ENCODE data around the gene SEPTIN5. TPM values are rescaled to one million over a fixed set of nuclear protein-coding genes. Genes with fewer than 3 reads are reported as not detected.
"Not testable (repeated sequence)": the region's sequence is repeated elsewhere in the genome, so short reads cannot be mapped to it uniquely, and the experiment has no call there.

SEPTIN5 gene
- total RNA-seq, 1 donor from 2014 or later, result 141 TPM

- intact Hi-C loops (cut with micrococcal nuclease), result no loop called here
- H3K36me3 ChIP-seq, result peaks cover 29% of the 10 kb centered on the region
- H3K4me1 ChIP-seq, result peaks cover 50% of the 10 kb centered on the region
- H3K27me3 ChIP-seq (ENCODE audit: low read depth), result peaks cover 48% of the 10 kb centered on the region
- TF ChIP-seq CTCF (IDR thresholded peaks at IDR 0.05; ENCODE audit: borderline replicate concordance), result peak; percentile 27
- H3K9me3 ChIP-seq (replicated peaks), result no peaks in the 10 kb centered on the region
- peak overlapping the region; percentile 62 for H3K4me3 ChIP-seq
- H3K27ac ChIP-seq (replicated peaks), result peak overlapping the region; percentile 86
- no peak for DNase-seq
Measured at GRCh38 chr22:19723983-19724827, 9.9 kb downstream of the SEPTIN5 start.

DNA sequence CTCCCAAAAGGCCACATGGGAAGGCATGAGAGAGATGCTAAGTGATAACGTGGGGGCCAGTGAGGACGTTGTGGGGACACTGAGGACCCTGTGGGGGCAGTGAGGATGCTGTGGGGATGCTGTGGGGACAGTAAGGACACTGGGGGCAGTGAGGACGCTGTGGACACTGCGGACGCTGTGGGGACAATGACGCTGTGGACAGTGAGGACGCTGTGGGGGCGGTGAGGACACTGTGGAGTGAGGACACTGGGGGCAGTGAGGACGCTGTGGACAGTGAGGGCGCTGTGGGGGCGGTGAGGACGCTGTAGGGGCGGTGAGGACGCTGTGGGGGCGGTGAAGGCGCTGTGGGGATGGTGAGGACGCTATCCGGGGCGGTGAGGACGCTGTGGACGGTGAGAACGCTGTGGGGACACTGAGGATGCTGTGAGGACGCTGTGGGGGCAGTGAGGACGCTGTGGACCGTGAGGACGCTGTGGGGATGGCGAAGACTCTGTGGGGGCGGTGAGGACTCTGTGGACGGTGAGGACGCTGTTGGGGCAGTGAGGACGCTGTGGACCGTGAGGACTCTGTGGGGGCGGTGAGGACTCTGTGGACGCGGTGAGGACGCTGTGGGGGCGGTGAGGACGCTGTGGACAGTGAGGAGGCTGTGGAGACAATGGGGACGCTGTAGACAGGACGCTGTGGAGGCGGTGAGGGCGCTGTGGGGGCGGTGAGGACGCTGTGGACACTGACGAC is 10.8 kb downstream of the SEPTIN5 start:
- no peak for TF ChIP-seq CTCF (IDR thresholded peaks at IDR 0.05; ENCODE audit: borderline replicate concordance)
- intact Hi-C loops (cut with micrococcal nuclease), result no loop called here
- peaks cover 42% of the 10 kb centered on the region for H3K27me3 ChIP-seq (ENCODE audit: low read depth)
- H3K9me3 ChIP-seq (replicated peaks), result no peaks in the 10 kb centered on the region
- DNase-seq, result no peak
- no peak overlapping the region for H3K27ac ChIP-seq (replicated peaks)
- H3K4me3 ChIP-seq, result no peak overlapping the region
- peaks cover 41% of the 10 kb centered on the region for H3K4me1 ChIP-seq
- peaks cover 25% of the 10 kb centered on the region for H3K36me3 ChIP-seq

- intact Hi-C loops (cut with micrococcal nuclease), result not testable (repeated sequence)
Measured at GRCh38 chr22:19726064-19726788, 11.9 kb downstream of the SEPTIN5 start.

GRCh38 chr22:19727310-19728150 is 13.2 kb downstream of the SEPTIN5 start:
- intact Hi-C loops (cut with micrococcal nuclease), result no loop called here
- Histone ChIP-seq H3K36me3 (peaks cover under 1% of the 10 kb centered on the region), H3K9me3 (replicated peaks) (no peaks in the 10 kb centered on the region), H3K4me1 (peaks cover 26% of the 10 kb centered on the region), H3K27ac (replicated peaks) (no peak overlapping the region), H3K4me3 (no peak overlapping the region), H3K27me3 (ENCODE audit: low read depth) (peaks cover 35% of the 10 kb centered on the region)
- no peak for TF ChIP-seq CTCF (IDR thresholded peaks at IDR 0.05; ENCODE audit: borderline replicate concordance)
- DNase-seq, result no peak

More at GRCh38 chr22:19726064-19726788, 11.9 kb downstream of the SEPTIN5 start:
- not testable (repeated sequence) for H3K27ac ChIP-seq (replicated peaks); DNase-seq; H3K4me3 ChIP-seq; H3K9me3 ChIP-seq (replicated peaks)
- peaks cover 39% of the 10 kb centered on the region for H3K4me1 ChIP-seq
- peaks cover 43% of the 10 kb centered on the region for H3K27me3 ChIP-seq (ENCODE audit: low read depth)
- H3K36me3 ChIP-seq, result peaks cover 13% of the 10 kb centered on the region

- no peak overlapping the region for H3K4me3 ChIP-seq
- no peak for DNase-seq
- peaks cover 28% of the 10 kb centered on the region for H3K27me3 ChIP-seq (ENCODE audit: low read depth)
- no peaks in the 10 kb centered on the region for H3K9me3 ChIP-seq (replicated peaks)
- peaks cover 19% of the 10 kb centered on the region for H3K4me1 ChIP-seq
- H3K27ac ChIP-seq (replicated peaks), result no peak overlapping the region
- no peaks in the 10 kb centered on the region for H3K36me3 ChIP-seq
- intact Hi-C loops (cut with micrococcal nuclease), result no loop called here
- no peak for TF ChIP-seq CTCF (IDR thresholded peaks at IDR 0.05; ENCODE audit: borderline replicate concordance)
Measured at GRCh38 chr22:19728271-19728670, 14.0 kb downstream of the SEPTIN5 start.
